H9 (cell line): ENCODE data around the gene RLF. TPM values are rescaled to one million over a fixed set of nuclear protein-coding genes. Genes with fewer than 3 reads are reported as not detected.

Experiments
- DNase-seq: peaks from one replicate; pipeline ENCODE4 v3.0.0-alpha.2; 2017
- H2AFZ ChIP-seq: one replicate; pipeline ENCODE4 v1.6.1; 2013; ENCODE audit warnings: mild to moderate bottlenecking, low read length, control low read depth, moderate library complexity
- H2AK5ac ChIP-seq: 2 replicates; pipeline ENCODE4 v1.6.1; 2013; ENCODE audit warnings: low read length, control low read depth, mixed read lengths; ENCODE audit not compliant: insufficient read length
- H2BK120ac ChIP-seq: one replicate; pipeline ENCODE4 v1.6.1; 2013; ENCODE audit warnings: low read depth, mild to moderate bottlenecking, low read length, control low read depth, inconsistent platforms; ENCODE audit not compliant: poor library complexity, severe bottlenecking
- H2BK12ac ChIP-seq: 2 replicates; pipeline ENCODE4 v1.6.1; 2013; ENCODE audit warnings: low read length, control low read depth, mixed read lengths, low read depth; ENCODE audit not compliant: insufficient read length
- H2BK15ac ChIP-seq: 2 replicates; pipeline ENCODE4 v1.6.1; 2013; ENCODE audit warnings: low read depth, low read length, control low read depth
- H2BK20ac ChIP-seq: one replicate; pipeline ENCODE4 v1.6.1; 2013; ENCODE audit warnings: low read depth, mild to moderate bottlenecking, low read length, control low read depth, inconsistent platforms; ENCODE audit not compliant: poor library complexity, severe bottlenecking
- H2BK5ac ChIP-seq: 2 replicates; pipeline ENCODE4 v1.6.1; 2013; ENCODE audit warnings: low read length, control low read depth, mixed read lengths; ENCODE audit not compliant: insufficient read length
- H3K14ac ChIP-seq: 2 replicates; pipeline ENCODE4 v1.6.1; 2013; ENCODE audit warnings: low read length, control low read depth; ENCODE audit not compliant: insufficient read depth
- H3K18ac ChIP-seq: 2 replicates; pipeline ENCODE4 v1.6.1; 2013; ENCODE audit warnings: low read depth, mild to moderate bottlenecking, mixed read lengths, low read length, control low read depth; ENCODE audit not compliant: insufficient read length
- H3K23ac ChIP-seq: 2 replicates; pipeline ENCODE4 v1.6.1; 2013; ENCODE audit warnings: low read length, control low read depth, mixed read lengths, low read depth; ENCODE audit not compliant: insufficient read length
- H3K23me2 ChIP-seq: 2 replicates; pipeline ENCODE4 v1.6.1; 2013; ENCODE audit warnings: low read depth, mild to moderate bottlenecking, mixed read lengths, low read length, control low read depth; ENCODE audit not compliant: insufficient read length, poor library complexity, severe bottlenecking
- H3K27ac ChIP-seq: 2 replicates; pipeline ENCODE4 v1.5.1; 2013; ENCODE audit warnings: low read length, control low read depth, mixed read lengths, low read depth; ENCODE audit not compliant: insufficient read length
- H3K27me3 ChIP-seq: 2 replicates; pipeline ENCODE4 v1.6.1; 2013; ENCODE audit warnings: low read length, control low read depth, inconsistent platforms; ENCODE audit not compliant: insufficient read depth
- H3K4ac ChIP-seq: 2 replicates; pipeline ENCODE4 v1.6.1; 2013; ENCODE audit warnings: low read depth, mild to moderate bottlenecking, control low read depth, inconsistent platforms, low read length, moderate library complexity
- H3K4me1 ChIP-seq: 2 replicates; pipeline ENCODE4 v1.6.1; 2013; ENCODE audit warnings: low read length, control low read depth, inconsistent platforms; ENCODE audit not compliant: insufficient read depth
- H3K4me2 ChIP-seq: 2 replicates; pipeline ENCODE4 v1.6.1; 2013; ENCODE audit warnings: low read length, control low read depth, mixed read lengths; ENCODE audit not compliant: insufficient read length, insufficient read depth
- H3K56ac ChIP-seq: 2 replicates; pipeline ENCODE4 v1.6.1; 2013; ENCODE audit warnings: low read depth, mild to moderate bottlenecking, mixed read lengths, low read length, control low read depth; ENCODE audit not compliant: insufficient read length
- H3K79me1 ChIP-seq: 2 replicates; pipeline ENCODE4 v1.6.1; 2013; ENCODE audit warnings: low read depth, mild to moderate bottlenecking, moderate library complexity, low read length, control low read depth, inconsistent platforms; ENCODE audit not compliant: insufficient read depth, poor library complexity, severe bottlenecking
- H3K79me2 ChIP-seq: 2 replicates; pipeline ENCODE4 v1.6.1; 2013; ENCODE audit warnings: low read length, control low read depth, inconsistent platforms; ENCODE audit not compliant: insufficient read depth
- H3K9ac ChIP-seq: 2 replicates; pipeline ENCODE4 v1.6.1; 2013; ENCODE audit warnings: low read length, control low read depth, mixed read lengths; ENCODE audit not compliant: insufficient read length; ENCODE audit errors: extremely low read depth
- H3K9me3 ChIP-seq: one replicate; pipeline ENCODE4 v1.6.1; 2013; ENCODE audit warnings: low read depth, low read length, inconsistent platforms; ENCODE audit not compliant: control insufficient read depth
- H3T11ph ChIP-seq: one replicate; pipeline ENCODE4 v1.6.1; 2013; ENCODE audit warnings: mild to moderate bottlenecking, low read length, control low read depth, inconsistent platforms
- H4K20me1 ChIP-seq: one replicate; pipeline ENCODE4 v1.6.1; 2013; ENCODE audit not compliant: control insufficient read depth, insufficient read length, insufficient read depth
- H4K5ac ChIP-seq: 2 replicates; pipeline ENCODE4 v1.6.1; 2013; ENCODE audit warnings: low read depth, mild to moderate bottlenecking, mixed read lengths, low read length, control low read depth; ENCODE audit not compliant: insufficient read length
- H4K8ac ChIP-seq: replicated peaks from 2 replicates; pipeline ENCODE4 v1.6.1; 2013; ENCODE audit warnings: low read length, control low read depth, mixed read lengths, low read depth; ENCODE audit not compliant: insufficient read length
- H4K91ac ChIP-seq: 2 replicates; pipeline ENCODE4 v1.6.1; 2013; ENCODE audit warnings: low read depth, mild to moderate bottlenecking, moderate library complexity, mixed read lengths, low read length, control low read depth; ENCODE audit not compliant: insufficient read length
- H3K27ac Mint-ChIP-seq, 3 experiments: 2 replicates in 2 of 3; 3 replicates in 1 of 3; pipeline ENCODE4 v1.8.0; 2020 to 2021; ENCODE audit warnings: mixed read lengths in 3 of 3, mild to moderate bottlenecking in 1 of 3, moderate library complexity in 1 of 3
- H3K27me3 Mint-ChIP-seq: 2 replicates; pipeline ENCODE4 v1.8.0; 2021; ENCODE audit warnings: low read depth, mild to moderate bottlenecking, moderate library complexity, mixed read lengths
- H3K36me3 Mint-ChIP-seq, 3 experiments: 2 replicates in 2 of 3; 3 replicates in 1 of 3; pipeline ENCODE4 v1.8.0; 2020 to 2021; ENCODE audit warnings: low read depth in 3 of 3, mixed read lengths in 3 of 3; ENCODE audit not compliant: insufficient read depth in 1 of 3
- H3K4me1 Mint-ChIP-seq, 2 experiments: 2 replicates each; pipeline ENCODE4 v1.8.0; 2020; ENCODE audit warnings: mixed read lengths in 2 of 2
- H3K4me3 Mint-ChIP-seq, 2 experiments: 2 replicates in 1 of 2; 3 replicates in 1 of 2; pipeline ENCODE4 v1.8.0; 2020 to 2021; ENCODE audit warnings: mild to moderate bottlenecking in 2 of 2, mixed read lengths in 2 of 2, moderate library complexity in 1 of 2
- H3K9me3 Mint-ChIP-seq, 2 experiments: 2 replicates in 1 of 2; 3 replicates in 1 of 2; pipeline ENCODE4 v1.8.0; 2020; ENCODE audit warnings: mild to moderate bottlenecking in 2 of 2, mixed read lengths in 2 of 2, moderate library complexity in 1 of 2
- CTCF ChIP-seq: fragments of 200-600 bp; sonication (generic); conservative IDR thresholded peaks from 3 replicates; pipeline ENCODE4 v1.8.0; 2021; ENCODE audit warnings: antibody characterized with exemption, mild to moderate bottlenecking
- WGBS: extraction: QIAGEN DNeasy Blood & Tissue Kit; methylation state at CpG from one replicate; pipeline ENCODE4 v1.1.7; 2013; ENCODE audit warnings: missing lambda C conversion rate, low lambda C conversion rate, mixed read lengths; ENCODE audit not compliant: insufficient read length; ENCODE audit errors: extremely low coverage; 5-methylcytosine and 5-hydroxymethylcytosine counted together
- total RNA-seq: library from RNA; stranded (reverse); gene quantifications from 2 replicates; pipeline ENCODE4 v1.2.1, GENCODE V29; 2021

The RLF gene
- total RNA-seq, 1 experiment from 2014 or later, result 19.2 TPM

- no peak for DNase-seq
- Histone ChIP-seq H3K27me3 (no peaks in the 10 kb centered on the region), H3K79me2 (no peaks in the 10 kb centered on the region), H2BK5ac (no peak overlapping the region), H3K23ac (no peak overlapping the region), H4K20me1 (no peaks in the 10 kb centered on the region), H4K5ac (no peak overlapping the region), H3K9ac (no peak overlapping the region), H3K14ac (no peak overlapping the region), H3K79me1 (no peaks in the 10 kb centered on the region), H3K9me3 (no peaks in the 10 kb centered on the region), H4K8ac (no peak overlapping the region), H2BK120ac (no peak overlapping the region), H2BK20ac (no peak overlapping the region), H3K4me2 (no peak overlapping the region), H3K4ac (no peak overlapping the region), H3K18ac (no peak overlapping the region), H3K27ac (no peak overlapping the region), H3K56ac (no peak overlapping the region), H2AK5ac (no peak overlapping the region), H2BK12ac (no peak overlapping the region), H2AFZ (no peak overlapping the region), H4K91ac (no peak overlapping the region), H3K23me2 (no peaks in the 10 kb centered on the region), H3K4me1 (no peaks in the 10 kb centered on the region), H2BK15ac (no peak overlapping the region), H3T11ph (no peak overlapping the region)
- TF ChIP-seq CTCF, result no peak
- Mint-ChIP-seq H3K27me3 (peaks cover 4% of the 10 kb centered on the region; the same call in 1 of the 2 replicates), H3K4me1 (peaks cover 5 to 6% of the 10 kb centered on the region in 2 experiments), H3K4me3 (no peak overlapping the region), H3K27ac (no peak overlapping the region), H3K36me3 (no peaks in the 10 kb centered on the region), H3K9me3 (no peaks in the 10 kb centered on the region; a peak in 1 of 5 replicates)
- no CpG with 5 or more reads among the region's 3 CpGs for WGBS
Measured at GRCh38 chr1:40155910-40156309, 5.3 kb upstream of the RLF start.
